HG02970 (cell line): ENCODE measurements around the gene MKNK1.

Source experiments
- ATAC-seq: cut with Tn5 transposase; IDR thresholded peaks from one replicate; pipeline ENCODE4 v1.9.1; 2021; ENCODE audit warnings: mild to moderate bottlenecking, moderate library complexity, moderate number of reproducible peaks; ENCODE audit not compliant: unreplicated experiment, low FRiP score

MKNK1 gene

GRCh38 chr1:46546210-46546609 lies 57.9 kb downstream of the MKNK1 start:
- no peak for ATAC-seq

GRCh38 chr1:46545784-46546183 lies 58.3 kb downstream of the MKNK1 start:
- ATAC-seq, result no peak

- ATAC-seq, result no peak
These were observed 59.4 kb downstream of the MKNK1 start for GRCh38 chr1:46544561-46545240.

- ATAC-seq, result no peak
These were observed 60.1 kb downstream of the MKNK1 start for GRCh38 chr1:46543761-46544560.

DNA sequence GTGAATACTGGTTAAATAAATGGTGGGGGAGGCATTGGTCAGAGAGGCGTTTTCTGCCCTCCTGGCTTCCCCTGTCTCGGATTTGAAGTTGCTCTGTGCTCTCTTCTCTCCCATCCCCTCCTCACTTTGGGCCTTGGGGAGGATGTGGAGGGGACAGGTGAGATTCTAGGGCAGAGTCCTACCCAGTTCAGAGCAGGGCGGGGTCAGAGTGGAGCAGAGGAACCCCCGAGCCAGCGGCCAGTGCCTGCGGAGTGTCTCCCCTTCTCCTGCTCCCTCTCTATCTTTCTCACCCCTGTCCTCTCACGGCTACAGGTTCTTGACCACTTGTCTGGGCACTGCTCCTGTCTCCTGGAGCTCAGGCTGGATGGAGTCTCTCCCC lies 60.7 kb downstream of the MKNK1 start:
- no peak for ATAC-seq

DNA sequence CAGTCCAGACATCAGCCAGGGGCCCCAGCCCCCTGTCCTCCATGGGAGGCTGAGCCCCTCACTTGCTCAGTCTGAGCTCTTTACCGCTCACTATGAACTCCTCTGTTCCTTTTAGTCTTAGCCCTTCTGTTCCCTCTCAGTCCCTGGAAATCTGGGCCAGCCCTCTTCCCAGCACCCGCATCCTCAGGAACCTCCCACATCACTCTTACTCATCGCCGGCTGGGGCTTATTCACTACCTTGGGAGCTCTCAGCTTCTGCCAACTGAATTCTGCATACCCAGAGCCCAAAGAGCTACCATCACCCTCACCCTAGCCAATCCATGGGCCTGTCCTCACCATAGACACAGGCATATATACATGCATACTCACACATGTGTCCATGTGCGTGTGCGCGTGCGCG lies 64.1 kb downstream of the MKNK1 start:
- ATAC-seq, result no peak

DNA sequence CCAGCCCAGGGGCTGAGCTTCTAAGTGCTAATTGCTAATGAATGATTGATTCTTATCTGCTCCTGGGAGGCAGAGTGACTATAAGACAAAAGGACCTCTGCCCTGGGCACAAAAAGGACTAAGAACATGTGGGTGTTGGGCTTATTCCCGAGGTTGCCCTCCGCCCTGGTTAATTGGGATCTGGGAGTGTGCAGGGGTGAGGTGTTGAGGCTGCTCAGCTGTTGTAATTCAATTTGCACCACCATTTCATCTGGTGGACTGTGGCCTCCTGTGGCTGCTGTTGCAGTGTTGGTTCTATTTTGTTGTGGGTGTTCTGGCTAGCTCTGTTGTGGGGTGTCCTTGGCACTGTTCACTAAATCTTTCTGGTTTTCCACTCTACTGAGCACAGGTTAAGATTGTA lies 65.9 kb downstream of the MKNK1 start:
- ATAC-seq, result no peak

DNA sequence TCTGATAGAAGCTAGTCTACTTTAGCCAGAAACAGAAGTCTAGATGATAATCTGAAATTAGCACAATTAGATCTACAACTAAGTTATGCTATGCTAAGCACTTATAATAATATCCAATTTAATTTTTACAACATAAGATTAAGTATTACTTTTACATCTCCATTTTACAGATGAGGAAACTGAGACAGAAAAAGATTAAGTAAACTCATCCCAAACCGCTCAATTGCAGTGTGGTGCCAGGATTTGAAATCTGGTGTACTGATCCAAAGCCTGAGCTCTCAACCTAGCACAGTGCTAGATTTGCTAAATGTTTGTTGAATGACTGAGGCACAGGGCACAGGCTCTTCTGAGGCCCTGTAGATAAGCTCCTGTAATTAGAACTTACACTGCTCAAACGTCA lies 66.4 kb downstream of the MKNK1 start:
- no peak for ATAC-seq

DNA sequence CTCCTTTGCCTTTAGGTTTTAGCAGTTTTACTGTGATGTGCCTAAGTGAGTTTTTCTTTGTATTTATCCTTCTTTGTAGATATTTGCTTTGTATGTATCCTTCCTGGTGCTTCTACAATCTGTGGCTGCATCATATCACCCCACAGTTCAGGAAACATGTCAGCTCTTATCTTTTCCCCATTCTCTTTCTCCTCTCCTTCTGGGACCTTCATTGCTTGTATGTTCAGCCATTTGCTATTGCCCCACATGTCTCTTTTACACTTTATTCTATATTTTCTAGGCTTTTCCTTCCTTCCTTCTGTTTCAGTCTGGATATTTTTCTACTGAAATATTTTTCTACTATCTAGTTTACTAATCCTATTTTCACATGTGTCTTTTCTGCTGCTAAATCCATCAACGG lies 67.5 kb downstream of the MKNK1 start:
- ATAC-seq, result no peak

GRCh38 chr1:46535063-46535462 lies 69.0 kb downstream of the MKNK1 start:
- ATAC-seq, result no peak

DNA sequence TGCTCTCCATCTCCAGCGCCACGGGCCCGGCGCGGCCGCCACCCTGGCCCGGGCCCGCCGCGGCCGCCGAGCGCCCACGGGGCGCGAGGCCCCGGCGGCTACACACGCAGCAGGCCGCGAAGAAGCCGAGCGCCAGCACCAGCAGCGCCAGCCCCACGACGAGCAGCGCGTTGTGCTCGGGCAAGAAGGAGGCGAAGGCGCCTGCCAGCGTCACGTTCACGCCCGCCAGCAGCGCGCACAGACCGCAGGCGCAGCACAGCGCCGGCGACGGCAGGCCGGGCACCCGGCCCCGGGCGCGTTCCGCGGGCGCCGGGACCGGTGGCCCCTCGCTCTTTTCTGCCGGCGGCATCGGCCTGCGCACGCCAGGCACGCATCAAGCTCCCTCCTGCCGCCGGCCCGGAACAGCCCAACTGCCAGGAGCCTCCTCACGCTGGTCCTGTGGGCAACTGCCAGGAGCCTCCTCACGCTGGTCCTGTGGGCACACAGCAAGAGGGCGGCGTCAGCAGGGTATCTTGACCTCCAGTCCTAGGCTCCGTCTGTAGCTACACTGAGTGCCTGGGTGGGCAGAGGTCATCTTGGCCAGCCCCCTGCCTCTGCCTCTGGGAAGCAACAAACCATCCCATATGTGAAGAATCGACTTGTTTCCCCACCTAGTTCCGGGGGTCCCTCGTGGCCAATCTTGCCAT lies 70.7 kb downstream of the MKNK1 start:
- no peak for ATAC-seq

DNA sequence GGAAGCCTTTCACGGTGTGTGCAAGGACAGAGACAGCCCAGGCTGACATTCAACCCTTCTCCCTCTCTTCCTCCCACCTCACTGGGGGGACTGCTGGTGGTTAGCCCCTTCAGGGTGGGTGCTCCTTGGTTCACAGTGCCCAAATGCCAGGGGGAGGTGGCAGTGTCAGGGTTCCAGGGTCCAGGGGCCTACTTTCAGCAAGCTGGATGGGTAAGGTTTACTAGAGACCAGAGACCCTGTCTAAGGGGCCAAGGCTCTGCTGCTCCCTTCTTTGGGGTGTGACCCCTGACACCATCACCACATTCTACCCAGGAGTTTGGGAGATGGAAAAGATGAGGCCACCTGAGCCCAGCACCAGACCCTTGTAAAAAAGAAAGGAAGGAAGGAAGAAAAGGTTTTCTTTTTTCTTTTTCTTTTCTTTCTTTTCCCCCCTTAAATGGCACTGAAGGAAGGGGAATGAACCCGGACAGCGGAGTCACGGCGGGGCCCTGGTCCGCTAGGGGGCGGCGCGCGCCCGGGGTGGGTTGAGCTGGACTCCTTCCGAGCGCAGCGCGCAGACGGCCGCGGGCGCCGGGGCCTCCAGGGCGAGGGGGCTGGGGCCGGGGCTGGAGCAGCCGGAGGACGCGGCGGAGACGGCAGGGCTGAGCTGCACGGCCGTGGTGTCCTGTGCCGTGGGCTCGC lies 71.4 kb downstream of the MKNK1 start:
- ATAC-seq, result no peak

GRCh38 chr1:46532095-46532494 lies 72.0 kb downstream of the MKNK1 start:
- no peak for ATAC-seq

DNA sequence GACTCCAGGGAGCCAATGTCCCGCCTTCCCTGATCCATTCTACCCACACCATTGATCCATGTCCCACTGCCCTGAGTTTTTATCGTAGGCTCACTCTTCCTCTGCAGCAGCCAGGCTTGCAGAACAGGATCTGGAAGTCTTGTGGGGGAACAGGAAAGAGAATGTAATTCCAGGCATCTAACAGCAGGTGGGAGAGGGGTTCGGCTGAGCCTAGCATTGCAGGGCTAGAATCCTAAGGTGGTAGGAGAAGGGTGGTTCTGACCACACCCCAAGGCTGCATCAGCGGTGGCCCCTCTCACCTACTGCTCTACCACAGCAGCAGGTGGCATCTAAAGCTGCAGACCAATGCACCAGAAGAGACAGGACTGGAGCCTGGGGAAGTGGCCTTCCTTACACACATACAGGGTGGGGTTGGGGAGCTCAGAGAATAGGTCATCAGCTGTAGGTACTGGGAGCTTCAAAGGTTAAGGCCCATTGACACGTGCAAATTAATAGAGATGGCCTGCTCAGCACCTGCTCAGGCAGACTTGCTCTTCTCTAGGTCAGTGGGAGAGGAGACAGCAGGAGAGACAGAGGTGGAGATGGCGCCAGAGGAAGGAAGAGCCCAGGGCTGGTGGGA lies 73.2 kb downstream of the MKNK1 start:
- no peak for ATAC-seq

GRCh38 chr1:46530311-46530710 lies 73.8 kb downstream of the MKNK1 start:
- no peak for ATAC-seq

GRCh38 chr1:46529031-46529630 lies 74.9 kb downstream of the MKNK1 start:
- ATAC-seq, result no peak

GRCh38 chr1:46528297-46528955 lies 75.6 kb downstream of the MKNK1 start:
- no peak for ATAC-seq

GRCh38 chr1:46527474-46528296 lies 76.4 kb downstream of the MKNK1 start:
- no peak for ATAC-seq
